Fibroblast of lung (primary cell): ENCODE measurements around the gene CDK10. TPM values are rescaled to one million over a fixed set of nuclear protein-coding genes. Genes with fewer than 3 reads are reported as not detected.

Experiments used
- DNase-seq, 2 donors: peaks; one replicate each; pipeline versions ENCODE4 v3.0.0 to v3.0.0-alpha.2; 2010; ENCODE audit warnings: low read depth in 2 of 2
- H2AFZ ChIP-seq: 2 replicates; pipeline ENCODE4 v1.5.1; 2012; ENCODE audit warnings: low read length, control low read depth, inconsistent platforms
- H3K27ac ChIP-seq: 2 replicates; pipeline ENCODE4 v1.5.1; 2011; ENCODE audit warnings: low read length, control low read depth; ENCODE audit not compliant: insufficient read depth
- H3K27me3 ChIP-seq: 2 replicates; pipeline ENCODE4 v1.5.1; 2011; ENCODE audit warnings: mild to moderate bottlenecking, low read length; ENCODE audit not compliant: control insufficient read depth, insufficient read depth
- H3K36me3 ChIP-seq: 2 replicates; pipeline ENCODE4 v1.5.1; 2011; ENCODE audit warnings: low read length; ENCODE audit not compliant: control insufficient read depth, insufficient read depth
- H3K4me1 ChIP-seq: 2 replicates; pipeline ENCODE4 v1.5.1; 2011; ENCODE audit warnings: low read length; ENCODE audit not compliant: control insufficient read depth, insufficient read depth; ENCODE audit errors: extremely low read depth
- H3K4me2 ChIP-seq: 2 replicates; pipeline ENCODE4 v1.5.1; 2011; ENCODE audit warnings: low read length, control low read depth; ENCODE audit not compliant: insufficient read depth; ENCODE audit errors: extremely low read depth
- H3K4me3 ChIP-seq, 4 experiments: fragments of 200-600 bp in 1 of 4; sonication (generic) in 1 of 4; replicated peaks in 1 of 4; 2 replicates each; pipeline ENCODE4 v1.5.1; 2011 to 2016; ENCODE audit warnings: low read length in 4 of 4, low read depth in 3 of 4, mild to moderate bottlenecking in 3 of 4, control low read depth in 2 of 4, inconsistent platforms in 1 of 4, mixed read lengths in 1 of 4; ENCODE audit not compliant: insufficient read depth in 1 of 4; ENCODE audit errors: control extremely low read depth in 1 of 4
- H3K79me2 ChIP-seq: 2 replicates; pipeline ENCODE4 v1.5.1; 2012; ENCODE audit warnings: mild to moderate bottlenecking, low read length, inconsistent platforms; ENCODE audit not compliant: control insufficient read depth, insufficient read depth
- H3K9ac ChIP-seq: 2 replicates; pipeline ENCODE4 v1.5.1; 2011; ENCODE audit warnings: mild to moderate bottlenecking, low read length, control low read depth; ENCODE audit not compliant: insufficient read depth
- H3K9me3 ChIP-seq: 2 replicates; pipeline ENCODE4 v1.5.1; 2012; ENCODE audit warnings: low read depth, low read length; ENCODE audit not compliant: control insufficient read depth, insufficient read depth
- H4K20me1 ChIP-seq: 2 replicates; pipeline ENCODE4 v1.5.1; 2011; ENCODE audit warnings: low read length; ENCODE audit not compliant: control insufficient read depth, insufficient read depth; ENCODE audit errors: extremely low read depth
- CTCF ChIP-seq, 2 donors: IDR thresholded peaks in 1 of 2; conservative IDR thresholded peaks in 1 of 2; 1 replicate in 1 of 2; 2 replicates in 1 of 2; pipeline ENCODE4 v1.5.1; 2011 to 2012; ENCODE audit warnings: low read length in 2 of 2, control low read depth in 1 of 2, inconsistent platforms in 1 of 2, low read depth in 1 of 2, mild to moderate bottlenecking in 1 of 2
- EZH2 ChIP-seq: IDR thresholded peaks from 2 replicates; pipeline ENCODE4 v1.5.1; 2012; ENCODE audit warnings: low read length, control low read depth, mild to moderate bottlenecking; ENCODE audit errors: missing control alignments
- polyA plus RNA-seq, 2 donors: library from polyadenylated mRNA; depleted of rRNA in 1 of 2; stranded (reverse) in 1 of 2; unstranded in 1 of 2; fragments of >200 nt; gene quantifications; 2 replicates each; pipeline ENCODE4 v1.2.1, GENCODE V29; 2011 to 2012; ENCODE audit warnings: missing spikeins in 1 of 2
- total RNA-seq: library from RNA; depleted of rRNA; stranded (reverse); fragments of >200 nt; gene quantifications from 2 replicates; pipeline ENCODE4 v1.2.1, GENCODE V29; 2014

CDK10 gene
- total and polyA plus RNA-seq, 2 donors (not counting 1 experiment from before 2014, with no cell fraction given) = 22.9 to 41.9 TPM

GRCh38 chr16:89744813-89745212, 58.3 kb downstream of the CDK10 start:
- Histone ChIP-seq H3K27me3 (no peaks in the 10 kb centered on the region), H3K4me2 (no peak overlapping the region), H3K79me2 (no peaks in the 10 kb centered on the region), H3K27ac (no peak overlapping the region), H3K4me1 (no peaks in the 10 kb centered on the region), H2AFZ (no peak overlapping the region), H3K9ac (no peak overlapping the region), H3K9me3 (no peaks in the 10 kb centered on the region), H3K4me3 (no peak overlapping the region), H3K36me3 (peaks cover 13% of the 10 kb centered on the region), H4K20me1 (no peaks in the 10 kb centered on the region)
- TF ChIP-seq EZH2 (no peak), CTCF (conservative IDR thresholded peaks at IDR 0.05 in 1 of 2, IDR thresholded peaks at IDR 0.05 in 1 of 2; ENCODE audit: low read depth in 1 of 2, low read length in 2 of 2) (no peak)
- no peak for DNase-seq

Other genes starting within 250 kb of the CDK10 start
- 39.8 and 71.2 TPM in 2 replicates for gene ANKRD11, start 196.1 kb upstream of the CDK10 start, total RNA-seq
- 41.5 and 48.8 TPM in 2 replicates for gene ANKRD11, start 196.1 kb upstream of the CDK10 start, polyA plus RNA-seq
- 83.5 and 107 TPM in 2 replicates for gene SPG7, start 178.3 kb upstream of the CDK10 start, total RNA-seq
- 35.1 and 53.3 TPM in 2 replicates for gene SPG7, start 178.3 kb upstream of the CDK10 start, polyA plus RNA-seq
- 3,823 and 3,824 TPM in 2 replicates for gene RPL13, start 126.0 kb upstream of the CDK10 start, total RNA-seq
- 1,441 and 1,442 TPM in 2 replicates for gene RPL13, start 126.0 kb upstream of the CDK10 start, polyA plus RNA-seq
- 13.1 and 53.0 TPM in 2 replicates for gene CPNE7, start 110.9 kb upstream of the CDK10 start, total RNA-seq
- gene CPNE7, start 110.9 kb upstream of the CDK10 start, polyA plus RNA-seq = 10.2 and 14.5 TPM in 2 replicates
- under 0.01 and 0.17 TPM in 2 replicates for gene DPEP1, start 73.0 kb upstream of the CDK10 start, total RNA-seq
- gene DPEP1, start 73.0 kb upstream of the CDK10 start, polyA plus RNA-seq = not detected in 2 replicates
- gene CHMP1A, start 29.0 kb upstream of the CDK10 start, total RNA-seq = 60.9 and 66.2 TPM in 2 replicates
- gene CHMP1A, start 29.0 kb upstream of the CDK10 start, polyA plus RNA-seq = 61.0 and 65.3 TPM in 2 replicates
- gene SPATA33, start 28.9 kb upstream of the CDK10 start, total RNA-seq = 1.5 and 2.0 TPM in 2 replicates
- 2.8 and 5.2 TPM in 2 replicates for gene SPATA33, start 28.9 kb upstream of the CDK10 start, polyA plus RNA-seq
- gene SPATA2L, start 15.0 kb downstream of the CDK10 start, total RNA-seq = 7.3 and 10.3 TPM in 2 replicates
- gene SPATA2L, start 15.0 kb downstream of the CDK10 start, polyA plus RNA-seq = 1.7 and 1.8 TPM in 2 replicates
- gene VPS9D1, start 34.2 kb downstream of the CDK10 start, total RNA-seq = 7.2 and 13.0 TPM in 2 replicates
- gene VPS9D1, start 34.2 kb downstream of the CDK10 start, polyA plus RNA-seq = 6.3 and 6.4 TPM in 2 replicates
- 12.7 and 12.8 TPM in 2 replicates for gene ZNF276, start 34.8 kb downstream of the CDK10 start, total RNA-seq
- gene ZNF276, start 34.8 kb downstream of the CDK10 start, polyA plus RNA-seq = 6.2 and 7.3 TPM in 2 replicates
- gene FANCA, start 130.0 kb downstream of the CDK10 start, total RNA-seq = 1.8 and 5.1 TPM in 2 replicates
- gene FANCA, start 130.0 kb downstream of the CDK10 start, polyA plus RNA-seq = 6.9 and 26.1 TPM in 2 replicates
- gene SPIRE2, start 141.8 kb downstream of the CDK10 start, total RNA-seq = 2.6 and 3.8 TPM in 2 replicates
- gene SPIRE2, start 141.8 kb downstream of the CDK10 start, polyA plus RNA-seq = 0.59 and 1.8 TPM in 2 replicates
- gene TCF25, start 186.9 kb downstream of the CDK10 start, total RNA-seq = 171 and 176 TPM in 2 replicates
- 150 and 158 TPM in 2 replicates for gene TCF25, start 186.9 kb downstream of the CDK10 start, polyA plus RNA-seq
- 3.1 and 4.3 TPM in 2 replicates for gene MC1R, start 232.2 kb downstream of the CDK10 start, total RNA-seq
- gene MC1R, start 232.2 kb downstream of the CDK10 start, polyA plus RNA-seq = 2.9 and 3.0 TPM in 2 replicates
- 253 and 294 TPM in 2 replicates for gene TUBB3, start 236.7 kb downstream of the CDK10 start, total RNA-seq
- 134 and 233 TPM in 2 replicates for gene TUBB3, start 236.7 kb downstream of the CDK10 start, polyA plus RNA-seq